ENCODE measurements around the gene MAGT1. TPM values are rescaled to one million over a fixed set of nuclear protein-coding genes. Genes with fewer than 3 reads are reported as not detected.

Gene MAGT1
- total and polyA plus RNA-seq, 4 donors, result 29.0 to 121 (median 58.0) TPM

- Histone ChIP-seq H3K27me3 (ENCODE audit: control insufficient read depth in 4 of 4, insufficient read depth in 4 of 4, low read length in 3 of 4) (no peaks in the 10 kb centered on the region), H3K9ac (ENCODE audit: low read depth in 1 of 2, low read length in 2 of 2) (no peak overlapping the region), H3K9me3 (ENCODE audit: control insufficient read depth in 4 of 4, low read length in 3 of 4) (no peaks in the 10 kb centered on the region), H3K27ac (ENCODE audit: low read depth in 1 of 2, low read length in 2 of 2) (no peak overlapping the region), H3K36me3 (ENCODE audit: control insufficient read depth in 4 of 4, insufficient read depth in 3 of 4, low read depth in 1 of 4, low read length in 3 of 4) (peaks cover 1 to 13% (median 8%) of the 10 kb centered on the region in 4 donors), H3K4me3 (ENCODE audit: low read depth in 1 of 3, low read length in 3 of 3) (peak overlapping the region in 1 of 3 donors; percentile 75), H3K4me1 (ENCODE audit: control insufficient read depth in 4 of 4, insufficient read depth in 4 of 4, low read length in 3 of 4) (peaks cover 0 to 2% (median 0%) of the 10 kb centered on the region in 4 donors)
- WGBS, result 86% methylated on average over 5 of the region's 5 CpGs
- DNase-seq (ENCODE audit: low spot score), result no peak
- TF ChIP-seq MAX (IDR thresholded peaks at IDR 0.05), result no peak
- TF ChIP-seq YY1 (IDR thresholded peaks at IDR 0.05), result no peak
- no peak for TF ChIP-seq EGR1 (IDR thresholded peaks at IDR 0.05; ENCODE audit: low read depth in 2 of 2)
- TF ChIP-seq TAF1 (conservative IDR thresholded peaks at IDR 0.05), result no peak
- TF ChIP-seq JUND (IDR thresholded peaks at IDR 0.05), result no peak
- no peak for TF ChIP-seq REST (IDR thresholded peaks at IDR 0.05)
Observed at GRCh38 chrX:77901506-77901905, 6.3 kb upstream of the MAGT1 start.

- peaks cover 0 to 2% (median 0%) of the 10 kb centered on the region in 4 donors for H3K4me1 ChIP-seq (ENCODE audit: control insufficient read depth in 4 of 4, insufficient read depth in 4 of 4, low read length in 3 of 4)
- H3K9ac ChIP-seq (ENCODE audit: low read depth in 1 of 2, low read length in 2 of 2), result peak overlapping the region in 1 of 2 donors; percentile 99
- H3K36me3 ChIP-seq (ENCODE audit: control insufficient read depth in 4 of 4, insufficient read depth in 3 of 4, low read depth in 1 of 4, low read length in 3 of 4), result peaks cover 1 to 8% (median 5%) of the 10 kb centered on the region in 4 donors
- H3K27ac ChIP-seq (ENCODE audit: low read depth in 1 of 2, low read length in 2 of 2), result peak overlapping the region; percentile 86 to 88
- no peaks in the 10 kb centered on the region for H3K9me3 ChIP-seq (ENCODE audit: control insufficient read depth in 4 of 4, low read length in 3 of 4)
- no peak for DNase-seq (ENCODE audit: low spot score)
- WGBS, result 22% methylated on average over 1 of the region's 1 CpG
- TF ChIP-seq JUND (IDR thresholded peaks at IDR 0.05) (peak in 1 of 2 donors; percentile 27), FOXA1 (IDR thresholded peaks at IDR 0.05) (no peak), REST (IDR thresholded peaks at IDR 0.05) (no peak), GABPA (IDR thresholded peaks at IDR 0.05 in 1 of 2, conservative IDR thresholded peaks at IDR 0.05 in 1 of 2) (no peak), RAD21 (IDR thresholded peaks at IDR 0.05) (no peak), ATF3 (IDR thresholded peaks at IDR 0.05) (peak; percentile 19)
- H3K27me3 ChIP-seq (ENCODE audit: control insufficient read depth in 4 of 4, insufficient read depth in 4 of 4, low read length in 3 of 4), result no peaks in the 10 kb centered on the region
- H3K4me3 ChIP-seq (ENCODE audit: low read depth in 1 of 3, low read length in 3 of 3), result peak overlapping the region; percentile 65 to 86 (median 75)
Observed at GRCh38 chrX:77900688-77901087, 5.5 kb upstream of the MAGT1 start.
